HG03575 (cell line): ENCODE results near the gene UBASH3B.
"Not testable (repeated sequence)": the region's sequence is repeated elsewhere in the genome, so short reads cannot be mapped to it uniquely, and the experiment has no call there.

Experiments
- ATAC-seq: cut with Tn5 transposase; IDR thresholded peaks from one replicate; pipeline ENCODE4 v1.9.1; 2021; ENCODE audit not compliant: unreplicated experiment, insufficient number of reproducible peaks, low FRiP score; ENCODE audit errors: extremely low read depth

Gene UBASH3B

GRCh38 chr11:122723106-122723505 lies 67.6 kb downstream of the UBASH3B start:
- no peak for ATAC-seq

- ATAC-seq, result no peak
Observed at GRCh38 chr11:122723576-122723975, 68.1 kb downstream of the UBASH3B start.

DNA sequence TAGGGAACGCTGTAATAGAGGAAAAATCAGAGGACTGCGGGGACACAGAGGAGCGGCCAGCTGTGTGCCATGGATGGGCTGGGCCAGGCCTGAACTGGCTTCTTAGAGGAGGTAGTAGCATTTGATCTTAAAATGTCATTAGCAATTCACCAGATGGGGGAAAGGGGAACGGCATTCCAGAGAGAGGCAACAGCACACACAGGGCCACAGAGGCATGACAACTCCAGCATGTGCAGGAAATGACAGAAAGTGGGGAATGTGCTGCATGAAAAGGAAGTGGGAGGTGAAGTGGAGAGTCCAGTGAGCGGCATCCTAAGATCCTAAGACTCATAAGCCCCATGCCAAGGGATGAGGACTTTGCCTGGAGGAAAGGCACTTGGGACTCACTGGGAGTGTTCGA lies 69.0 kb downstream of the UBASH3B start:
- ATAC-seq, result no peak

- ATAC-seq, result no peak
Observed at GRCh38 chr11:122726028-122726427, 70.5 kb downstream of the UBASH3B start.

GRCh38 chr11:122727101-122727929 lies 71.8 kb downstream of the UBASH3B start:
- peak; percentile 67 for ATAC-seq

DNA sequence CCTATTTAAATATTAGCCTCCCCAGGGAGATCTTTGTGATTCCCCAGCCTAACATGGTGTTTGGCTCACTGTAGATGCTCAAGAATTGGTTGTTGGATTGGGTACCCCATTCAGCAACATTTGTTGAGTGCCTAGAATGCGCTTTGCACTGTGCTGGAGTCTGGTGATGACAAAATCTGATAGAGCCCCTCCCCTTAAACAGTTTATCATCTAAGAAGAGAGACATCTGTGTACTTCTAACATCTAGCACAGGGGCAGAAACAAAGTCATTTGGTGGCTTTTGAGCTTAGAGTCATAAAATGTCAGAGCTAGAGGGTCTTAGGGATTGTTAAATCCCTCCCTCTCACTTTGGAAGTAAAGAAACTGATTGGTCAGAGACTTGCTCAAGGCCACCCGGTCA lies 73.0 kb downstream of the UBASH3B start:
- no peak for ATAC-seq

DNA sequence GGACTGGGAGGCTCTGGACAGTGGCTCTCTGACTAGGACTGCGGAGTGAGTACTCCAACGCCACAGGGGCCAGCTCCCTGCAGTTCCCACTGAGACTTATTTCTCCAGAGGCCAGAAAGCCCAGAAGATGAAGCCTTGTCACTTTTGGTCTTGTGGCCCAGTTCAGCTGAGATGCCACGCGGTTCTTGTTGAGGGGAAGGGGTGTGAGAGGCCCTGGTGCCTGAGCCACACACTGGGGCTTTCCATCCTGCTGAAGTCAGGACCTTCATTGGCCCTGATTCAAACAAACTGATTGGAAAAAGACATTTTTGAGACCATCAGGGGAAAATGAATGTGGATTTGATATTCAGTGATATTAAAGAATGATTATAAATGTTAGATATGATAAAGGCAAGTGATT lies 73.6 kb downstream of the UBASH3B start:
- no peak for ATAC-seq

- ATAC-seq, result not testable (repeated sequence)
Observed at GRCh38 chr11:122730694-122731093, 75.2 kb downstream of the UBASH3B start.

GRCh38 chr11:122731500-122731913 lies 76.0 kb downstream of the UBASH3B start:
- ATAC-seq, result no peak

DNA sequence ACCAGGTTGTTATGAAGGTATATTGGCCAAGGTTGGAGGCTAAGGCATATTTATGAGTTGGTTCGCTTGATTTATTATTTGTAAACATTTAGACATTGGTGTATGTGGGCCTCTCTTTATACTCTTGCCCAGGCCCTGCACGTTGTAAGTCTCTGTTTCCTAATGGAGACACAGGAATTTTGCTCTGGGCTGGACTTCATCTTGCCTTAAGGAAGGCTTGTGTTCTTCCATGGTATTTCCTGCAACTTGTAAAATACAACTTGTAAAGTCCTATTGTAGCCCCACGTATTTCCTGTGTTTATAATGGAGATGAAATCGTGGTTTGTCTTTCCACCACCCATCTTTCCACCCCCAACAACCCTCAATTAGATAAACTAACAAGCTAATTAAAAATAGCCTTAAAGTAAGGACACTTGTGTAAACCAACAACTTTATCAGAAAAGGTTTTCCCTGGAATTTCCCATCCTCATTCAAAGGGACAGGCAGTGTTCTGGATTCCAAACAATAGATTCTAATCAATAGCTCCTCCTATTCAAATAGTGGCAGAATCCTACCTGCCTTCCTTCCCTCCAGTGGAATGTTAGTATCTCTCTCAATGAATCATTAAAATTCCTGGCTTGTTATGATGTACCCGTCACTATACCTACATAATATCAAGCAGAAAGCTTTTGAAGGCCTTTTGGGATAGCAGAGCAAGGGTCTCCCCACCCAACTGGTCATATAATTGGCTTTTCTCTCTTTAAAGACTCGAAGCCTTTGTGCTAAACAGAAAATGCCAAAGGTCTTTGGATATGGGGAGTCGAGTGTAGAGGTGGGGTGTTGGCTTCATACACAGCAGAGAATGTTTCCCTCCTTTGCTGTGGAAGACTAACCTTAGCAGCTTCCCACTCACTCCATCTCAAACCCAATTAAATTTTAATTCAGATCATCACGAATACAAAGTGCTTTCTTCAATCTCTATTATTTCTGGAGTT lies 77.1 kb downstream of the UBASH3B start:
- ATAC-seq, result no peak

GRCh38 chr11:122733318-122733717 lies 77.8 kb downstream of the UBASH3B start:
- ATAC-seq, result no peak

DNA sequence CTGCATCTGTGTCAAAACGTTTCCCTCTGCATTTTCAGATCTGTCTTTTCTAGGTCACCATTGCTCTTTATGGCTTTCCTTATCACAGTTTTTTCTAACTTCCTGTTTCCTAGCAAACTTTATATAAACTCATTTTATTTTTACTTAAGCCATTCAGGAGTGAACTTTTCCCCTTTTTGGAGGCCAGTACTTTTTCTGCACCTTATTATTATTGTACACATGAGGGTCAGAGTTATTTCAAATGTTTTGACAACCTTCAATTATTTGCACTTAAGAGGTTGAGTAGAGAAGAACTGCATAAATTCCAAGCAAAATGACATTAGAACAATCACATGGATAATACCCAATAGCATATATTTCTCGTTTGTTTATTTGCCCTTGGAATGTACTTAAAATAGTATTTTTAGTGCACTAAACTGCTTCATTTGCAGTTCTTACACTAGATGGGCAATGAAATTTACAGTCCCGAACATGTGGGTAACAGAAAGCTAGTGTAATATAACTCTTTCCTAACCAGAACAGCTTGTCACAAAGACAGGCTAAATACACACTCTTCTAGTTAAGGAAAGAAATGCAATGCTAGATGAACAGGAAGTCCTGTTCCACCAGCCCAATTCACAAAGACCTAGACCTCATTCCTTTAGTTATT lies 79.5 kb downstream of the UBASH3B start:
- ATAC-seq, result no peak

DNA sequence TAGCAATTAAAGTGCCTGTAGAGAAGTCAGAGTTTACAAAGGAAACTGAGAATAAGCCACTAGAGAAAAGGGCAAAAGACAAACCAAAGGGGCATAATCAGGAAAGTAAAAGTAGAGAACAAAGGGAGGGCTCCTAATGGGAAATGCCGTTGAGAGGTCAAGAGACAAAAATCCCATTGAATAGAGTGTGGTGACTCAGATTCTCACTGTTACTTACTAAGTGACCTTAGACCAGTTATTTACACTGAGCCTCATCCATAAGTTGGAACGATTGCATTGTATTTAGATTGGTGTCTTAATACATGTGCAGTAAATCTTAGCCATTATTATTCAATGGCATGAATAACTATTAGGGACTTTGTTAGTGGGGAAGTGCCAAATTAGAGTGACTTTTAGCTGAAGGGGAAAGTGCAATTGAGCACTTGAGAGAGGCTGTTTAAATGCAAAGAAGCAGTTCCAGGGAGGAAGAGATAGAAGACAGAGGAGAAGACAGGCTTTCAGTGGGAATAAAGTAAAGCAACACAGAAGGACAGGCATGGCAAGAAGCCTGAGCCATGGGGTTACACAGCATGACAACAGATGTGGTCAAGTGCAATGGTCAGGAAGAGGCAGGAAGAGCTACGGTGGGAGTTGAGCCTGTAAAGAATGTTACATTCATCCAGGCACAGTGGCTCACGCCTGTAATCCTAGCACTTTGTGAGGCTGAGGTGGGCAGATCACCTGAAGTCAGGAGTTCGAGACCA lies 82.6 kb downstream of the UBASH3B start:
- no peak for ATAC-seq

- ATAC-seq, result no peak
Observed at GRCh38 chr11:122741613-122742300, 86.2 kb downstream of the UBASH3B start.

DNA sequence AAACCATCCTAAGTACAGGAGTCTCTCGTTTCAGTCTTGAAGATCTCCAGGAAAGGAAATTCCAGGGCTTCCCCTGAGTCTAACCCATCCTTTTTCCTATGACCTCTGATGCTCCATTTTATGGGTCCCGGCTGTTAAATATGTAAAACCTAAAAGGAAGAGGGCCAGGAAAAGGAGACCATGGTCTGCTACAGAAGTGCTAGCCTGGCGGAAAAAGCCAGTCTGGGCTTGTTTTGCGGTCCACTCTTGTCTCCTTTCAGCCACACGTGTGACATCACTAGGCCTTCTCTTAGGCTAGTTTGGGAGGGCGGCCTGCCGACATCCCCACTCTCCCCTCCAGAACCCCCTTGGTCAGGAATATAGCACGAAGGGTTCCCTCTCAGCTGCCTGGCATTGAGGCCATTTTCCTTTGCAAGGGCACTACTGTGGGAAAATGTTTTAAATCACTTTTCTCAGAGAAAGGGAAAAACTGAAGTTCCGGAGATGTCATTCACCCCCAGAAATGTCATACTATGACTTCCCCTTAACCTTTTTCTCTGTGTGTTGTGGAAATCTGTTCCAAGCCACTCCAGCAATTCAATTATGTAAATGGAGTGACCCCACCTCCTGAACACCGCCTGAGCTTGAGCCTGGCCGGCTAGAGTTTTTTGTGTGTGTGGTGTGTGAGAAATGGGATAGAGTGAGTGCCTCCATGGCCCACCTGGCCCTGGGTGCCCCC lies 86.9 kb downstream of the UBASH3B start:
- no peak for ATAC-seq

GRCh38 chr11:122743097-122743741 lies 87.7 kb downstream of the UBASH3B start:
- no peak for ATAC-seq

- ATAC-seq, result no peak
Observed at GRCh38 chr11:122743949-122744348, 88.4 kb downstream of the UBASH3B start.
